ENCODE data around the gene MRPL52.
"Not testable (repeated sequence)": the region's sequence is repeated elsewhere in the genome, so short reads cannot be mapped to it uniquely, and the experiment has no call there.

MRPL52 gene

GRCh38 chr14:22829661-22830442, at the start of gene MRPL52:
Gene MRPL52, plus strand, starts transcription at chr14:22829887. Its CDS starts 26 bp downstream, at chr14:22829913.
- DNase-seq (ENCODE audit: low read depth) = peak; percentile 82

DNA sequence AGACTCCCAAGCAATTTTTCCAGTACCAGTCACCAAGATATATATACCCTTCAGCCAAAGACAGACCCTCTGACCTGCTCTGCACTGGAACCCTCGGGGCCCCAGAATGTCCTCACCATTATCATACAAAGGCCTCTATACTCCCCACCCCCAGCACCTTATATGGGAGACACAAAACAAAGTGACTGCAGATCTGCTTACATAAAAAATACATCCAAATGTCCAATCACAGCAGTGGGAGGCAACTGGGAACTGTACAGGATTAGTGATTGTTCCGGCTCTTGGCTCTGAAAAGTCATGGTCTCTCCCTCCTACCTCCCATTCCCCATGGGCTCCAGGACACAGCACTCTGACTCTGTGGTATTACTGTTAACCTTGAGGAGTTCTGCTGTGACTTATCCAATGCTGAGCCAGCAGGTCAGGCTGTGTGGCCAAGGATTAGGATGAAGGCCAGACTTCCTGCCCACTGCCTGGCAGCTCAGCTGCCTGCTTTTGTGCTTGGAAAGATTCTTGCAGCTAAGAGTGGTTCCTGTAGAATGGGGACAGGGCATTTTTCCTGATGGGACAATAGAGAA, 49.5 kb upstream of the MRPL52 start:
- no peak for DNase-seq (ENCODE audit: low read depth)

DNA sequence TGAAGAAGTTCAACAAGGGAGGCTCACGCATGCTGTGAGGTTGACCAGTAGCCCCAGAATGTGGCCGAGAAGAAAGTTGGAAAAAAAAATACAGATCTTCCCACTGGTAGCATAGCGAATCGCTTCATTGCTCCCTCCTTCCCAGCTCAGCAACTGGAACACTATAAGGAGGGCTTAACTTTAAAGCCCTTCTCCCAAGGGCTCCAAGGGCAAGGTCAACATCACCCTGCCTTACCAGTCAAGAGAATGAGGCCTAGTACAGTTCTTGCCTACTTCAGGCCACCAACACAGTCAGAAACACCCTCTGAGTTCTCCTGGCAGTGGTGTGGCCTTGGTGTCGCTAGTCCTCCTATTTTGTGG, 48.8 kb upstream of the MRPL52 start:
- no peak for DNase-seq (ENCODE audit: low read depth)

DNA sequence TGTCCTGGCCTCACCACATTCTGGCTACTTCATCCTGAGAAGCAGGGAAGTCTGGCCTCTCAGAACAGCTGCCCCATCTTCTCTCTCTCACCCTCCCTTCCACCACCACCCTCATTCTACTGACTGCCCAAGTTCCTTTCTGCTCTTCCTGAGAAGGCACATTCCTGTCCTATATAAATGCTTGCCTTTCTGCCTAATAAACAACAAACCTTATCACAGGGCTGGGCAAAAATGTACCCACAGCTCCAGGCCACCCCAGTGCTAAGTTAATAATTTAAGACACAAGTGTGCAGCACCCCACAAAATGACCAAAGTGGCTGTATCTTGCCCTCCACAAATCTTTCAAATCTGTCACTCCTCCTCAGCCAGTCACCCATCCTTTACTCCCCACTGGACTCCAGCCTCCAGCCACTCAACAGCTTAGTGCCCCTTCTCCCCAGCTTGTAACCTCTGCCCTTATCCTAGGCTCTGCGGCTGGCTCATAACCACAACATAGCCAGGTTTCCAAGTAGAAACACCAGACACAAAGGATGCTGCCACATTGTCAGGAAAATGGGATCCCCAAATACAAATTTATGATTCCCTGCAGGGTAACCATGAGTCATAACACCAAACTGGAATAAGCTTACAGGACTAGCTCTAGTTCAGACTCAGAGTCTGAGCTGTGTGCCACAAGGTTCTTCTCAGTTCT, 48.2 kb upstream of the MRPL52 start:
- DNase-seq (ENCODE audit: low read depth) = peak; percentile 76

GRCh38 chr14:22786685-22787084, 43.0 kb upstream of the MRPL52 start:
- DNase-seq (ENCODE audit: low read depth) = no peak

DNA sequence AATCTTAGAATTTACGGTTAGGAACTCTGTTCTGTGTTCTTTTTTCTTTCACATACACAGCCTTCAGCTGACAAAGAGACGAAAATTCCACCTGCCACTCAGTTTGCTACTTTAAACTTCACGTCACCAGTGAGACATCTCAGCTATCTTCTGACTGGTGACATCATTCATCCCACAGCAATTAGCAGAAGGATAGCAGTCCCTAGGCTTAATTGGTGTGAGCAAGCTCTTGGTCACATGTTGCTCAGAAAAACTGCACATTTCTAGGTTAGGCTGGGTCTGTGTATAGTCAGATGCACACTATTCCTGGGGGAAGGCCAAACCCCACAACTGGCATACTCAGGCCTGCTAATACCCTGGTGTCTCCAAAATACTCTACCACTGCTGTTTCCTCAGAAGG, 38.4 kb upstream of the MRPL52 start:
- no peak for DNase-seq (ENCODE audit: low read depth)

DNA sequence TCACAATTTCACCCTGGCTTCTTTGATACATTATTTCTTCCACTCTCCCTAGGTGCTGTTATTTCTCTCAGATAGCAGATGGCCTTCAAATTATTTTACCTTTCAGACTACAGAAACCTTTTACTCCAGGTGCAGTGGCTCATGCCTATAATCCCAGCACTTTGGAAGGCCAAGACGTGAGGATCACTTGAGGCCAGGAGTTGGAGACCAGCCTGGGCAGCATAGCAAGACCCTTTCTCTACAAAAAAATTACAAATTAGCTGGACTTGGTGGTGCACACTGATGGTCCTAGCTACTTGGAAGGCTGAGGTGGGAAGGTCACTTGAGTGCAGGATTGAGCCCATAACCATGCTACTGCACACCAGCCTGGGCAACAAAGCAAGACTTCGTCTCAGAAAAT, 37.5 kb upstream of the MRPL52 start:
- DNase-seq (ENCODE audit: low read depth) = no peak

- DNase-seq (ENCODE audit: low read depth) = not testable (repeated sequence)
Observed at GRCh38 chr14:22793550-22793949, 36.1 kb upstream of the MRPL52 start.

GRCh38 chr14:22793976-22794375, 35.7 kb upstream of the MRPL52 start:
- DNase-seq (ENCODE audit: low read depth) = no peak

DNA sequence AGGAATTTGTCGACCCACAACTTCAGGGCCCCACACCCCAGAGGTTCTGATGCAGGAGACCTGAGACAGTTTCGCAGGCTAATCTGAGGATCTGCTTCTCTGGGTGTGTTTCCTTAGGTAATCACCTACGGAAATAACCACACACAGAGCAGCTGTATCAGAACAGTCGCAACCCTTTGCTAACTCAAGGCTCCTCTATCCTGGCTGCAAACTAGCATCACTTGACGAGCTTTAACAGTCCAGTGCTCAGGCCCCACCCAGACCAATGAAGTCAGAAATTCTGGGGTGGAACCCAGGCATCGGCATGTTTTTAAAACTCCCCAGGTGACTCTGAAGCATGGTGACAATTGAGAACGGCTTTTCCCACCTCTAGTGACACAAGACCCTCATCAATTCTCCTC, 35.1 kb upstream of the MRPL52 start:
- no peak for DNase-seq (ENCODE audit: low read depth)

- DNase-seq (ENCODE audit: low read depth) = no peak
Observed at GRCh38 chr14:22796087-22796707, 33.5 kb upstream of the MRPL52 start.

DNA sequence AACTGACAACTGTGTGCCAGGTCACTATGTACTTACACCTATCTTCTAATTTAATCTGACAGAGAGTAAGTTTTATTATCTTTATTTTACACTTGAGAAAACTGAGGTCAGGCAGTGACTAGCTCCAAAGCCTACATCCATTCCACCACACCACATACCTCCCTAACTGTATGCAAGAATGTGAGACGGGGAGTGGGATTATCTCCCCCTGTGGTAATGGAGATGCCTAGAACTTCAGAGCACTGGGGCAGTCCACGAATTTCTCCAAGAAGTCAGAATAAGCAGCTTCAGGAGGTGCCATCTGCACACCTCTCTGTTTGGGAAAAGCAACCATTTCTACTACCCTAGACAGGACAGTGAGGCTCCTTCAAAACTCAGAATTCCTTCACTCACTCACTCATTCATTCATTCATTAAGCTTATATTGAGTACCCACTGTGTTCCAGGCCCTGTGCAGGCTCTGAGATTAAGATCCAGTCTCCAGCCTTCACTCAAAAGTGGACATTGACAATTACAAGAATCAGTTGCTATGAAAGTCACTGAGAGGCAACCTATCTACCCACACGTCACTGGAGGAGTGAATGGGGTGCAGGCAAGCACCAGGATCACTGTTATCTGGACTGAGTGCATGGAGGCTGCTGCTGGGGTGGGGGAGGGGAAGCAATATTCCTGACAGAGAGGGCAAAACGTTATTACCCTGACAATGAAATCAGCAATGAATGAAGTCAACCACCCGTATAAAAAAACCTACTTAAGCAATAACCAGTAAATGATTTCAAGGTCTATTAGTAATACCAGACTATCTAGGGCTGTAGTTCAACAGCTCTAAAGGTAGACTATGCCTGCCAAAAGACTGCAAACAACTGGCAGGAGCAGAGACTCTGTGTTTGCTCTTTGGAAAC, 32.4 kb upstream of the MRPL52 start:
- DNase-seq (ENCODE audit: low read depth) = no peak

GRCh38 chr14:22798528-22798927, 31.2 kb upstream of the MRPL52 start:
- no peak for DNase-seq (ENCODE audit: low read depth)

GRCh38 chr14:22800346-22800745, 29.3 kb upstream of the MRPL52 start:
- no peak for DNase-seq (ENCODE audit: low read depth)

GRCh38 chr14:22801716-22802115, 28.0 kb upstream of the MRPL52 start:
- DNase-seq (ENCODE audit: low read depth) = no peak

DNA sequence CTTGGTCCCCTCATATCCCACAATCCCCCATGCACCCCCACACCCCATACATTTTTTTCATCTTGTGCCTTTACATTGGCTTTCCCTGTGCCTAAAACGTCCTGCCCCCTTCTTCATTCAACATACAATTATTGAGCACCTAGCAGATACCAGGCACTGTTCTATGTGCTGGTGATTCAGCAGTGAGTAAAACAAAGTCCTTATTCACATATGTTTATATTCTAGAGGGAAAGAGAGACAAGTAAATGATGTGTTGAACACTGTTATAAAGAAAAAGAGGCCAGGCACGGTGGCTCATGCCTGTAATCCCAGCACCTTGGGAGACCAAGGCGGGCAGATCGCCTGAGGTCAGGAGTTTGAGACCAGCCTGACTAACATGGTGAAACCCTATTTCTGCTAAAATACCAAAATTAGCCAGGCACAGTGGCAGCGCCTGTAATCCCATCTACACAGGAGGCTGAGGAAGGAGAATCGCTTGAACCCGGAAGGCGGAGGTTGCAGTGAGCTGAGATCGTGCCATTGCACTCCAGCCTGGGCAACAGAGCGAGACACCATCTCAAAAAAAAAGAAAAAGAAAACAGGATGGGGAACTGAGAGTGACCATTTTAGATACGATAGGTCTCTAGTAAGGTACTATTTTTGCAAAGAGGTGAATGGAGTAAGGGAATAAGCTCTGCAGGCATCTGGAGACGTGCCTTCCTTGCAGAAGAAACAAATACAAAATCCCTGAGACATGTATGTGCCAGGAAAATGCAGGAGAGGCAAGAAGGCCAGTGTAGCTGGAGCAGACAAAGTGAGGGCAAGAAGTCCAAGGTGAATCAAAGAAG, 26.6 kb upstream of the MRPL52 start:
- no peak for DNase-seq (ENCODE audit: low read depth)

- DNase-seq (ENCODE audit: low read depth) = no peak
Observed at GRCh38 chr14:22803687-22803974, 26.1 kb upstream of the MRPL52 start.

GRCh38 chr14:22805235-22805634, 24.5 kb upstream of the MRPL52 start:
- not testable (repeated sequence) for DNase-seq (ENCODE audit: low read depth)

GRCh38 chr14:22807432-22808087, 22.1 kb upstream of the MRPL52 start:
- no peak for DNase-seq (ENCODE audit: low read depth)

DNA sequence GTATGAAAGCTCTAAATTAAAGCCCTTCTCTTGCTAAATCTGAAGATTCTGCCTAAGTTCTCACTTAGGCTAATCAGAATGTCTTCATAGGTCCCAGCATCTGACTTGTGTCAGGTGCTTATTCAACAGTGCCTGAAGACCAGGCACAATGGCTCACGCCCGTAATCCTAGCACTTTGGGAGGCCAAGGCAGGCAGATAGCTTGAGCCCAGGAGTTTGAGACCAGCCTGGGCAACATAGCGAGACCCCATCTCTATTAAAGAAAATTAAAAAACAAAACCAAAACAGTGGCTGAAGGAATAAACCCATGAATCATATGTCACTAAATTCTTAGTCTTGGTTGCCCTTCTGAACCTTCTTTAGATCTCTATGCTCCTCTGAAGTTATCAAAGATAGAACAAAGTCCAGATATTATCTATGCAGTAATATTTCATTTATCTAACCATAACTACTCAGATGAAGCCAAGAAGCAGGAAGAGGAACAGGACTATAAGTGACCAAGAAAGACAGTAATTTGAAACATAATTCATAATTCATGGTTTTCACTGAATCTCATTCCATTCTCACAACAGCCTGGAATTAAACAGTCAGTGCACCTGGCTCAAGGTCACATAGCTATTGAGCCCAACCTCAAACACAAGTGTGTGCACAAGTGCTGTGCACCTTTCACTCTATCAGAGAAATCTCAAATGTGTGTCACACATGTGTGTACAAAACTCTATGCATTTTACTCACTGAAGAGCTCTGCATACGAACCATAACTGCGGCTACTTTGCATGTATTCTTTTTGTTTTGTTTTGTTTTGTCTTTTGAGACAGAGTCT, 21.1 kb upstream of the MRPL52 start:
- DNase-seq (ENCODE audit: low read depth) = no peak

All from CMK (cell line).